RWPE1 (cell line): ENCODE results near the gene CPEB3.
"Not testable (repeated sequence)": the region's sequence is repeated elsewhere in the genome, so short reads cannot be mapped to it uniquely, and the experiment has no call there.

ENCODE experiments used
- CTCF ChIA-PET: fragments of 350-600 bp; sonication (Branson Sonifier 250); formaldehyde crosslinking; extraction: SDS; loops from one replicate; lab custom pipeline; 2021; lab: Yijun Ruan, JAX
- POLR2A ChIA-PET: fragments of 400-600 bp; formaldehyde crosslinking; extraction: SDS; loops from one replicate; lab custom pipeline; 2020; ENCODE audit warnings: antibody characterized with exemption; ENCODE audit not compliant: low non-redundant PET; lab: Yijun Ruan, JAX
- DNase-seq: peaks from one replicate; pipeline ENCODE4 v3.0.0; 2012; ENCODE audit warnings: low spot score
- H3K27ac ChIP-seq: fragments of 450-650 bp; 2 replicates; pipeline ENCODE4 v1.5.1; 2017
- TF ChIP-seq, protein P1 (sequence below): fragments of 450-650 bp; conservative IDR thresholded peaks from 2 replicates; pipeline ENCODE4 v1.5.1; 2017; ENCODE audit warnings: low read depth, mild to moderate bottlenecking

The CPEB3 gene

DNA sequence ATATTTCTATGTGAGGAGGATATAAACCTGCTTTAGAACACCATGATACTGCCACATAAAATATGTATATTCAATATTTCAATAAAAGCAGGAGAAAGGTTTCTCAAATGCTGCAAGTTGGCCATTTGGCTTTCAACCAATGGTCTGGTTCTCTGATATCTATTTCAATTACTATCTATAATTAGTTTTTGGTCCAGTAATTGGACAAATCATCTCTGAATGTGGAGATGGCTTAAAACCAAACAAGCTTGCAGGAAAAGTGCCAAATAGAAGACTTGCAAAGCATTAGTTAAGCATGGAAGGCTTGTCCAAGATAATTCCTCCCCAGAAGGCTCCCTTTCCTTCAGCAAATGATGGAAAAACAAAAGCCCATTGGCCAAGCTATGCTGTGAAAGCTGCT is 140.1 kb downstream of the CPEB3 start:
- H3K27ac ChIP-seq = no peak overlapping the region
- TF ChIP-seq, protein P1, sequence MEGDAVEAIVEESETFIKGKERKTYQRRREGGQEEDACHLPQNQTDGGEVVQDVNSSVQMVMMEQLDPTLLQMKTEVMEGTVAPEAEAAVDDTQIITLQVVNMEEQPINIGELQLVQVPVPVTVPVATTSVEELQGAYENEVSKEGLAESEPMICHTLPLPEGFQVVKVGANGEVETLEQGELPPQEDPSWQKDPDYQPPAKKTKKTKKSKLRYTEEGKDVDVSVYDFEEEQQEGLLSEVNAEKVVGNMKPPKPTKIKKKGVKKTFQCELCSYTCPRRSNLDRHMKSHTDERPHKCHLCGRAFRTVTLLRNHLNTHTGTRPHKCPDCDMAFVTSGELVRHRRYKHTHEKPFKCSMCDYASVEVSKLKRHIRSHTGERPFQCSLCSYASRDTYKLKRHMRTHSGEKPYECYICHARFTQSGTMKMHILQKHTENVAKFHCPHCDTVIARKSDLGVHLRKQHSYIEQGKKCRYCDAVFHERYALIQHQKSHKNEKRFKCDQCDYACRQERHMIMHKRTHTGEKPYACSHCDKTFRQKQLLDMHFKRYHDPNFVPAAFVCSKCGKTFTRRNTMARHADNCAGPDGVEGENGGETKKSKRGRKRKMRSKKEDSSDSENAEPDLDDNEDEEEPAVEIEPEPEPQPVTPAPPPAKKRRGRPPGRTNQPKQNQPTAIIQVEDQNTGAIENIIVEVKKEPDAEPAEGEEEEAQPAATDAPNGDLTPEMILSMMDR = no peak
- ChIA-PET POLR2A (no interaction called here), CTCF (interaction anchor here (0.7 kb wide), 2 partner anchors 63 to 314 kb away, joined by 3 read pairs; no protein-coding TSS in a partner anchor)
- DNase-seq = no peak

DNA sequence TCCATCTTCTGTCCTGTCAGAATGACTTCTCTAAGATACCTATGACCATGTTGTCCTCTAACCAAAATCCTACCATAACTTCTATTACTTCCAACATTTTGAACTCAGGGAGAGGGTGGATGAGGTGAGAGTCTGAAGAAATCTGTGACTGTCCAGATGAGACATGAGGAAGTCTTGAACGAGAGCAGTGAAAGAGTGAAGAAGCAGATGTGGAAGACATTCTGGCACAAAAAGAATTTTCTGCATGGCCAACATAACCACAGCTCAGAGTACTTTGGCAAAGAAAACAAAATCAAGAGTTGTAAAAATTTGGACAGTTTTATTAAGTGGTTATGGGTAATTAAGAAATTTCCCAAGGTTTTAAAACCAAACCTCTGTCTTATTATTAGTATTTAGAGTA is 141.6 kb downstream of the CPEB3 start:
- no peak for DNase-seq
- no peak overlapping the region for H3K27ac ChIP-seq
- TF ChIP-seq, protein P1 = no peak
- CTCF ChIA-PET = no interaction called here
- POLR2A ChIA-PET = no interaction called here

DNA sequence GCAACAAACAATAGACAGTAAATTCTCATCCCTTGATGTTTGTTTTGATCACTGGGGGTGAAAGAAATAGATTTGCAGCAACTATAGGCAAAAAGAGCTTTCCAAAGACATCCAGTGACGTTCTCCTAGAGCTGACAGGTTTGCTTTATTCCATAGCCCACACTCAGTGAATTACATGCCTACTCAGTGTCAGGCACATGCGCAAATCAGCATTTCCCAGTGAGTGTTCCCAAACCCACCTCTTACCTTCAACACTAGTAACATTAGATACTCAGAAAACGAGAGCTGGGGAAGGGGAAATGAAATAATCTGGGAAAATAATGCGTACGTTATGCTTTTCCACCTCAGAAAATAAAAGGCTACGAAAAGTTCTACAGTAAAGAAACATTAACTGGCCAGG is 144.1 kb downstream of the CPEB3 start:
- no peak overlapping the region for H3K27ac ChIP-seq
- ChIA-PET POLR2A (no interaction called here), CTCF (no interaction called here)
- no peak for DNase-seq
- TF ChIP-seq, protein P1 = no peak

DNA sequence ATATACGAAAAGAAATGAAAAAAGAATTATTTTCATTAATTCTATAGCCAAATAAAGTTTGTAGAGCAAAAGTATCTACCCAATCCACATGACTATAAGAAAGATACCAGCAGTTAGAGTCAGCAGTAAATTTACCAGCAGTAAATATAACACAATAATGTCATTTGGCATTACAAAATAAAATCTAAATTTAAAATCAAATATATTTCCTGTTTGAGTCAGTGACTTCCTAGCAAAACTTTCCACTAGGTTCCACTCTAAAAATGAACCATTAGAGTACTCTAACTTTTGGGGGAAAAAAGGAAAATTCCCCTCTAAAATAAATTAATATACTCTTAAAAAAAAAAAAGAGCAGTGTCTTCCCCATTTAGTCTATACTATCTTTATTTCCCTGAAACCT is 144.8 kb downstream of the CPEB3 start:
- no peak overlapping the region for H3K27ac ChIP-seq
- TF ChIP-seq, protein P1 = no peak
- CTCF ChIA-PET = no interaction called here
- POLR2A ChIA-PET = no interaction called here
- no peak for DNase-seq

DNA sequence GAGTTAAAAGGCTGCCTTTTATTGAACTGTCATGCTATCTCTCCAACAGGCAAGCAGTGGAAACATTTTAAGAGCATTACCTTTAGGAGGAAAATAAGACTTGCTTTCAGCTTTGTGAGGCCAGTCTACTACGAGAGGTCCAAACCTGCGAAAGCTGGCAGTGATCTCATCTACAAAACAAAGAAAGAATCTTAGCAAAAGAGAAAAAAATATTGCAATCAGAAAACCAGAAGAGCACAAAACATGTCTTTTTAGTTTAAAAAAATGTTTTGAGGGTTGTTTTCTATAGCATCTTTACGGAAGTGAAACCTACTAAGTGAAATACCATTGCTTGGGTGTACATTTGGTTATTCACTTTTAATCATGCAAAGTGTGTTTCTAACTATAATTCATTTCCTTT is 147.9 kb downstream of the CPEB3 start:
- H3K27ac ChIP-seq = no peak overlapping the region
- TF ChIP-seq, protein P1 = no peak
- no peak for DNase-seq
- POLR2A ChIA-PET = no interaction called here
- CTCF ChIA-PET = no interaction called here

DNA sequence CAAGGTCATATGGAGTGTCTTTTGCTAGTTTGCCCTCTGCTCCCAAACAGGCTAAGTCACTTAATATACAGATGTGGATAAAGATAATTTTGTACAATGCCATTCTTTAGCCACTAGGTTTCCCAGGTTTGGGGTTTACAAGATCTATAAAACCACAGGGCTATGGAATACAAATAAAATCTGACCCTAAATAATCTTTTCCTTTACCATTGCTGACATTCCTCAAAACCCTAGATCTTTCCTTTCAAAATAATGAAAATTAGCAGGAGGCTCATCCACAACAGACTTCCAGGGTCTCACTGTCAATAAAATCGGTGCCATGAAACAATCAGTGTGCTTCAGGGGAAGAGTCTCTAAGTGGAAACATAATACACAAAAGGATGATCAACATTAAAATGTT is 148.4 kb downstream of the CPEB3 start:
- H3K27ac ChIP-seq = no peak overlapping the region
- TF ChIP-seq, protein P1 = no peak
- DNase-seq = no peak
- ChIA-PET CTCF (no interaction called here), POLR2A (no interaction called here)

DNA sequence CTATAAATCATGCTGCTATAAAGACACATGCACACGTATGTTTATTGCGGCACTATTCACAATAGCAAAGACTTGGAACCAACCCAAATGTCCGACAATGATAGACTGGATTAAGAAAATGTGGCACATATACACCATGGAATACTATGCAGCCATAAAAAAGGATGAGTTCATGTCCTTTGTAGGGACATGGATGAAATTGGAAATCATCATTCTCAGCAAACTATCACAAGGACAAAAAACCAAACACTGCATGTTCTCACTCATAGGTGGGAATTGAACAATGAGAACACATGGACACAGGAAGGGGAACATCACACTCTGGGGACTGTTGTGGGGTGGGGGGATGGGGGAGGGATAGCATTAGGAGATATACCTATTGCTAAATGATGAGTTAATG is 149.7 kb downstream of the CPEB3 start:
- POLR2A ChIA-PET, DNase-seq, H3K27ac ChIP-seq, CTCF ChIA-PET: not testable (repeated sequence)

DNA sequence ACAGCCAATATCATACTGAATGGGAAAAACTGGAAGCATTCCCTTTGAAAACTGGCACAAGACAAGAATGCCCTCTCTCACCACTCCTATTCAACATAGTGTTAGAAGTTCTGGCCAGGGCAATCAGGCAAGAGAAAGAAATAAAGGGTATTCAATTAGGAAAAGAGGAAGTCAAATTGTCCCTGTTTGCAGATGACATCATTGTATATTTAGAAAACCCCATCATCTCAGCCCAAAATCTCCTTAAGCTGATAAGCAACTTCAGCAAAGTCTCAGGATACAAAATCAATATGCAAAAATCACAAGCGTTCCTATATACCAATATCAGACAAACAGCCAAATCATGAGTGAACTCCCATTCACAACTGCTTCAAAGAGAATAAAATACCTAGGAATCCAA is 156.8 kb downstream of the CPEB3 start:
- H3K27ac ChIP-seq, CTCF ChIA-PET, POLR2A ChIA-PET, DNase-seq: not testable (repeated sequence)
